NCI-H1930 (cell line): ENCODE data around the gene SULF2.

Experiments
- DNase-seq, 2 experiments: peaks; one replicate each; lab custom pipeline; 2025; lab: John Stamatoyannopoulos, UW

Gene SULF2

DNA sequence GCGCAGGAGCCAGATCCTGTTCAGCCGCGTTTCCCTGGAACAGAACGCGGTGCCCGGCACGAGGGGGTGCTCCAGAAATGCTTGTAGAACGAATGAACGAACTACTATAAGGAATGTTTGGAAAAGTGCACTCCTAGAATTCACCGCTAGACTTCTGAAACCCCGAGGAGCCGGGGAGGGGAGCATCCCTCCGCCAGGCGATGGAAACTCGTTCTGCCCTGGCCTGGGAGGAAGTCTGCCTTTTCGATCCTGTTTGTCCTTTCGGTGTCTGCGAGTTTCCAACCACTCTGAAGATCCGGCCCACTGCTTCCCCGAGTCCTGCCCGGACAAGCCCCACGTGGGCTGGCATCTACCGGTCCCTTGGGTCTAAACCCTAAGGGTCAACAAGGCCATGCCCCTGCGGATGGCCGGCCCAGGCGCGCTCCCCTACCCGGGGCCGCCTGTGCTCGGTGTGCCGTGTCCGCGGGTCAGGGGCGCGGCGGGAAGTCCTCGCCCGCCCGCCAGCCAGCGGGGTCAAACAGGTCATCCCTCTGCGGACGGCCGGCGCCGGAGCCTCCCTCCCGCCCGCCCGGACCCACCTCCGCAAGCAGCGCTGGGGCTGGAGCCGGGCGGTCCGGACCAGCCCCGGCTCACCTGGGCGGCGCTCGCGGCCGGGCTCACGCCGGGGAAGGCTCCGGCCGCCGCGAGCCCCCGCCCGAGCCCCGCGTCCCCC lies 526 bp downstream of the SULF2 start:
- DNase-seq: no peak

DNA sequence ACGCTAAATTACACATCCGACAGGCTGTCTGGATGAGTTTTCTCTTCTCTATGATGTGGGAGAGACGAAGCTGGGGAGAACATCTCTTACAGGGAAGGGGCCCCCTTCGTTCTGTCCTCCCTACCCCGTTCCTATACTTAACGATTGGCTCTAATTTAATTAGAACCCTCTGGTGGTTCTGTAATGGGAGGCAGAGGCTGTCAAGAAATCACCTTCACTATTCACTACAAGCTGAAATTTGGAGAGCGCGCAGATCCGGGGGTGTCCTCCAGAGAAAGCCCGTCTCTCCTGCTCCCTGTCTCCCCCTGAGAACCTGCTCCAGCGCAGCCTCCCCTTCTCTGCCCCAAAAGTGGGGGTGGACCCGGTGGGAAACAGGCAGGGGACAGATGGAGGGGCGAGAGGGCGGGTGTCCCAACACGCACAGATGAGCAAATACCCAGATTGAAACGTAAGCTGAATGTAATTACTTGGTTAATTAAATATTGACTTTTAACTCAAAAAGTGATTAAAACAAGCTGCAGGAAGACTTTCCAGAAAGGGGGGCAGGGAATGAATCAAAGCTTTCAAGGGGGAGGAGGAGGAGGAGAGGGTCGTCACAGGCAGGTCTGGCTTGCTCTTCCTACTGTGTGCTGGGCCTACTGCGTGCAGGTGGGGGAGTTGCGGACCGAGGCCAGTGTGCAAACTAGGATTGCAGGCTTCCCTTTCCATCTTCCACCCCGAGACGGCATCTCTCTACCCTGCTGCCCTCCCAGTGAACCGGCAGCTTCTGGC lies 1.3 kb downstream of the SULF2 start:
- DNase-seq: no peak

DNA sequence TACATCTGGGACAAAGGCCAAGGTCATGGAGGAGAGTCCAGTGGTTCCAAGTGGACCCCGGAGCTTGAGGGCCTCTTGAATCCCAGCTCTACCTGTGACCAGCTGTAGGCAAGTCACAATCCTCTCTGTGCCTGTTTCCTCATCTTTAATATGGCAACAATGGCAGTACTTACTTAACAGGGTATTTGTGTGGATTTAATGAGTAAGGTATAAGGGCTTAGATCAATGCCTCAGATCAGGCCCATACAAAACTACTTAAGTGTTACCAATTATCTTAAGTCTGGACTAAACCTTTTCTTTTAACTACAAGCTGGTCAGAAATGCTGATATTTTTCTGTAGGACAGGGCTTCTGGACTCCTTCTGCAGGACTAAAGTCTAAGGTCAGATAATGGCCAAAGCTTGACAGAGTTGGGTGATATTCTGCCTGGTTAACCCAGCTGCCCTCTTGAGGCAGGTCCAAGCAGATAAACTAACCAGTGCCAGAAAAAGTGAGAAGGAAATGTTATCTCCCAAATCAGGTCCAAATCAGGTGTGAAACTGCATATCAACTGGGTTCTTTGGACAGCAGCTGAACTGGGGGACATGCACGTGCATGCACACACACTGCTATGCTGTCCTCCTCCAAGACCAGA lies 2.2 kb downstream of the SULF2 start:
- no peak for DNase-seq

DNA sequence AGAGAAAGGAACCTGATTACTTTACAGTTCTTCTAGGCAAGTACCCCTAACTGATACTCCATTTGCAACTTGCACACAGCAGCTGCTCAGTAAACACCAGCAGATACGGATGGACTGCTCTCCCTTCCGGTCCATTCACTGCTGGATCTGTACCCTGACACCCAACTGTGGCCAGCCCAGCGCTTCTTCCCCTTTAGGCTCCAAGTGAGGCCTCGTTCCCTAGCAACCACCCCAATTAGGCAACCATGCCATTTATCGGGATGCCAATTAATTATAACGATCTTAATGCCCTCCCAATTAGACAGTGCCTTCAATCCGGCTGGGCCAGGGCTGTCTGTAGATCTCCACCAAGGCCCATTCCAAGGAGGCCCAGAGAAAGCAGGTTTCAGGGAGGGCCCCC lies 3.2 kb downstream of the SULF2 start:
- DNase-seq: no peak

DNA sequence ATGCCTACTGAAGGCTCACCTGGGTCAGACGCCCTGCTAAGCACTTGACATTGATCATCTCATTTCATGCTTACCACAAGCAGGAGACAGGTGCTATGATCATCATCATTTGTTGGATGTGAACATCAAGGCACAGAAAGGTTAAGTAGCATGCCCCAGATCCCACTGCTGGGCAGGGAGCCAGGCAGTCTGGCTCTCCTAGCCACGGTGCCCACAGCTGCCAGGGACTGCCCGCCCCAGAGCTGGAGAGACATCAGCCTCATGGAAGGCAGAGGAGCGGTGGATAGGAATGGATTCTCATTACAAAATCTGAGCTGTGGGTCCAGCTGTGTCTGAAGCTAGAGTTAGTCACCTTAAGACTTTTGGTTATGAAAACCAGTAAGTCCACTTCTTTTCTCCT lies 3.6 kb downstream of the SULF2 start:
- no peak for DNase-seq

DNA sequence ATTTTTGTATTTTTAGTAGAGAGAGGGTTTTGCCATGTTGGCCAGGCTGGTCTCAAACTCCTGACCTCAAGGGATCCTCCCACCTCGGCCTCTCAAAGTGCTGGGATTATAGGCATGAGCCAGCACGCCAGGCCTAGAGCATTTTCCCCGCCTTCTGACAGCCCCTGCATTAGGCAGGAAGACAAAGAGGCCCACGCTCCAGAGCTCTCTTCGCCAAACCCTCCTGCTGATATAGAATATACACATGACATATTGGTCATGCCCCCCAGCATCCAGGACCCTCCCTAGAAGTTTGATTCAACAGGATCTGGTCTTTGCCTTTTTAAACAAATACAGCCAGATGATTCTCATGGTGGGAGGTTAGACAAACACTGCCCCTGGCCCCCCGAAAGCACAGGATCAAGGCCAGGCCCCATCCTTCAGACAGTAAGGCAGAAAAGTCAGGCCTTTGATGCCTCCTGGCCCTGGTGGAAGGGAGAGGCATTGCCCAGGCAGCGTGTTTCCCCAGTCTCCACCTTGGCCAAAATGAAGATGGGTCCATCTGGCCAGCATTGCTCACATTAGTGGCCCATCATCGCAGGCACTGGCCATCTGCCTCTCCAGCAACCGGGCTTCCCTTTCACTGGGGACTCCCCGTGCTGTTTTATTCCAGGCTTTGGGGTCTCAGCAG lies 4.4 kb downstream of the SULF2 start:
- no peak for DNase-seq

DNA sequence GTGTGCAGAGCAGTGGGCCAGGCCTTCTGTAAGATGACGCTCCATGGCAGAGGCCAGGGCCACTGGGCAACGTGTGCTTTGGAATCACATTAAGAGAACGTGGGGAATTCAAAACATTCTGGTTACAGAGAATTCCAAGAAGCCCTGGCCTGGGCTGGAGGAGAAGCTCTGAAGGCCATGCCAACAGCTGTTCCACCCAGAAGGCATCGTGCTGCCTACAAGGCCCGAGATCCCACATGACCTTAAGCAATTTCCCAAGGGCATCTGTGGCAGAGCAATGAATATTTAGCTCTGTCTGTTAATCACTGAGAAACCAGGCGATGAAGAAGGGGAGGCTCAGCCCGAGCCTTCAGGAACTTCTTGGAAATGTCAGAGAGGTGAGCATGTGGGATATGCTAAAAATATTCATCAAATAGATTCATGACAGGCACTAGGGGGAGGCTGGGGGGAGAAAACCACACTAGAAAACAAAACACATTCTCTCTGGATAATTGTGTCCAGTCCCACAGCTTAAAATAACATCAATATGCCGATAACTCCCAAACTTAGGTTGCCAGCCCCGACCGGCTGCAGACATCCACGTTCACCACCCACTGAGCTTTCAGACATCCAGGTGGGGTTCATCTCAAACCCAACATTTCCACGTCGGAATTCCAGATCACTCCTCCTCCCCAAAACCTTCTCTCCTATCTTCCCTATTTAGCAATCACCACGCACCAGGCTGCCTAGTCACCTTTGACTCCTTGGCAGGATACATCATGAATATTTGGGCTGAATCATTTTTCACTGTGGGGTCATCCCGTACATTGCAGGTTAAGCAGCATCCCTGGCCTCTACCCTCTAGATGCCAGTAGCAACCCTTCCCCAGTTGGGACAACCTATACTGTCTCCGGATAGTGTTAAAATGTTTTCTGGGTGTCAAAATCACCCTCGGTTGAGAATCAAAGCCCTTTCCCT lies 6.6 kb downstream of the SULF2 start:
- DNase-seq: no peak

DNA sequence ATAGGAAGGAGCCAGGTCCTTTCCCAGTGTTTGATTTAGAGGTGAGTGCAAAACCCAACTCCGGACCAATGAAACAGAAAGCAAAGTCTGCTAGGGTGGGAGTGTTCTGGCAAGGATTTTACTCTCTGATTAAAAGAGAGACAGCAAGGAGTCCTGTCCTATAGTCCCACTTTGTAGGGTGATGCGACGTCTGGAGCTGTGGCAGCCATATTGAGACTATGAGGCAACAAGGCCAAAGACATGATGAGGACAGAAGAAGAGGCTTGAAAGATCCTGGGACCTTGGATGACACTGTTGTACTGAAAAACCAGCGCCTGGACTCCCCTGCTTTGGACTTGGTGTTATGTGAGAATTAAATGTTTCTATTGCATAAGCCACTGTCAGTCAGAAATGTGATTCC lies 8.1 kb downstream of the SULF2 start:
- DNase-seq: no peak

DNA sequence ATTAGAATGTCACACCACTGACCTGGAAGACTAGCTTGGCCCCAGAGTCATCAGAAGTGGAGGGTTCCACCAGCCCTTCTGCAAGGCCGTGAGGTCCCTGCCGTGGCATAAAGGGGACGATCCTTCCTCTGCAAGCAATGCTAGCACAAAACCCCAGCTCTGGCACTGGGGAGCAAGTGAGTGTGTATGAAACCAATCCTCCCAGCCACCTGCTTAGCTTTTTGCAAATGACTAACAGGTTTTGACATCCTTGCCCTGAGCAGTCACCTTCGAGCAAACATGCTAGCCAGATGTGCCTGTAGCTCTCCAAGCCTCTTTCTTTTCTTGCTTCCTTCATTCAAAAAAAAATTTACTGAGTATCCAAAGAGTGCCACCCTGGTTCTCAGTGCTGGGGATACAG lies 8.6 kb downstream of the SULF2 start:
- DNase-seq: no peak

DNA sequence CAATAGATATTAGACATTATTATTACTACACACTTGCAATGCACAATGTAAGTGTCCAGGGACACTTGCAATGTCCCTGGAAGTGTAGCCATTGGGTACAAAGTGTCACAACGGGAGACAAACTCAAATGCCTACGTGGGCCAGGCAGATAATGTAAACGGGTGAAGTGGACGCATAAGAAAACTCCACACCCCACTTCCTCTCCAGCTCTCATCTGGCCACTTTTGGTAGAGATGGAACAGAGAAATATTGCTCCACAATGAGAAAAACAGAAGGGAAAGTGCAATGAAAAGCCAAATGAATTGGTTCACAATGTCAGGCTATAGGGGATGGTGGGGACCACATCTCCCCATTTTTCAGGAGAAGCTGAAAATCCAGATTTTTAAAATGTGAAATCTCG lies 9.4 kb downstream of the SULF2 start:
- no peak for DNase-seq

DNA sequence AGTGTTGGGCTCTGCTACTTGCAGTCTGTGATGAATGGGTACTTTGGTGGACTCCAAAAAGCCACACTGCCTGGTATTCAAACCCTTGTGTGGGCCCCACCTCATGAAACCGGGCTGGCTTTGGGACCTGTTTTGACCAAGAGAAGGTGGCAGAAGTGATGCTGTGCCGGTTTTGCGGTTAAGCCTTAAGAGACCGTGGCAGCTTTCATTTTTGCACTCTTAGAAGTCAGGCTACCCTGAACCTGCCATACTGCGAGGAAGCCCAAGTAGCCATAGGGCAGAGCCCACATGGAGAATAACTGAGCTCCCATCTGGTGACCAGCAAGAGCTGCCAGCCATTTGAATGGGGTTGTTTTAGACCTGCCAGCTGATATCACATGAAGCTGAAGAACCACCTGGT lies 10.2 kb downstream of the SULF2 start:
- no peak for DNase-seq

DNA sequence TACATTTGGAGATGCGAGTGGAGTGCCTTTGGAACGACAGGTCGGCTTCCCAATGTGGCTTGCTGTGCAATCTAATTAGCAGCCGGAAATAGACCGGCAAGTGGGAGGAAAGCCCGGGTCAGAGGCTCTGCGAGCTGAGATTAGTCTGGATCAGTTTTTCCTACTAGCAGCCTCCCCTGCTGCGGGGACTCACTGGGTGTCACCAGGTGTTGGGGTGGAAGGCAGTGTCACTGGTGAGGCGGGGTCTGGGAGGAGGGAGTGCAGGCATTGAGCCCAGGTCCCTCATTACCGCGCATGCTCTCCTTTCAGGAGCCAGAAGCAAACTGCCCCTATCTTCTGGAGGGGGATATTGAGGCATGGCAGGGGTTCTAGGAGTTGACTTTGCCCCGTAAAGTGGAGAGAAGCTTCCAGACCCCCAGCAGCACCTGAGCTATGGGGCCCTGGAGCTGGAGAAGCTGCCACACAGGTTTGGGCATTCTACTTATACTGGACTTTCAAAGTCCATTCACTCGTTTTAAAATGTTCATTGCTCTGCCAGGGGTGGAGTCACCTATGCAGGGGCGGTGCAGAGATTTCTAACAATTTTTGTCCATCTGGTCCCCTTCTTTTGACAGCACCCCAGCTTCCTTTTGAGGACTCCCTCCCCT lies 11.0 kb downstream of the SULF2 start:
- DNase-seq: no peak

DNA sequence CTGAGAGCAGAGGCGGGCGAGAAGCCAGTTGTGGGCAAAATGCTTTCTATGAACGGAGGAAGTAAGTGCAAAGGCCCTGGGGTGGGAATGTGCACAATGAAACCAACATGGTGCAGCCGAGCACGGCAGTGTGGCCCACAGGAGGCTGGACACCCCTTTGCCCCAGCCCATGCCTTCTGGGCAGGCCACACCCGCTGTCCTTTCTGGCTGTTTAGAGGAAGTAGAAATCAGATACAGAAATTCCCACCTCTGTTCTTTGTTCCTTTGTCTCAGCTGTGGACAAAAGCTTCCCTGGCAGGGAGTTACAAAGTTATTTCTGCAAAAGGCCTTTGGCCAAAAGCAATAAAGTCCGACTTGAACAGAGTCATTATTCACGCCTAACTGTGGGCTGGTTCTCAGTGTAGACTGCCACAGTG lies 11.9 kb downstream of the SULF2 start:
- no peak for DNase-seq

DNA sequence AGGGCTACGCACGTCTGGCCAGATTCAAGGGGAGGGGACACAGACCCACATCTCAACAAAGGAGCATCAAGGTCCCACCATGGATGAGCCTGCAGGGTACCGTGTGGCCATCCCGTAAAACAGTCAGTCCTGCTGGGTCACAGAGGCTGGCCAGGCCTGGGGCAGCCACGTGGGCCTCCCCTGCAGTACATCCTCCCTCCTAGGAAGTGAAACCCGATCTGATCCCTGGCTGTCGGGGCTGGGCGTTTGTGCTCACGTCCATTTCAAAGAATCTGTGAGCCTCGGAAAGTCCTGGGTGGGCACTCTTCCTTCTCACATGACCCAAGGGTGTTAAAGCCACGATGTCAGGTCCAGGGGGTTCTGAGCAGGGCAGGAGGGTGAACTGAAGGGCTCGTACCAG lies 14.3 kb downstream of the SULF2 start:
- DNase-seq: no peak

DNA sequence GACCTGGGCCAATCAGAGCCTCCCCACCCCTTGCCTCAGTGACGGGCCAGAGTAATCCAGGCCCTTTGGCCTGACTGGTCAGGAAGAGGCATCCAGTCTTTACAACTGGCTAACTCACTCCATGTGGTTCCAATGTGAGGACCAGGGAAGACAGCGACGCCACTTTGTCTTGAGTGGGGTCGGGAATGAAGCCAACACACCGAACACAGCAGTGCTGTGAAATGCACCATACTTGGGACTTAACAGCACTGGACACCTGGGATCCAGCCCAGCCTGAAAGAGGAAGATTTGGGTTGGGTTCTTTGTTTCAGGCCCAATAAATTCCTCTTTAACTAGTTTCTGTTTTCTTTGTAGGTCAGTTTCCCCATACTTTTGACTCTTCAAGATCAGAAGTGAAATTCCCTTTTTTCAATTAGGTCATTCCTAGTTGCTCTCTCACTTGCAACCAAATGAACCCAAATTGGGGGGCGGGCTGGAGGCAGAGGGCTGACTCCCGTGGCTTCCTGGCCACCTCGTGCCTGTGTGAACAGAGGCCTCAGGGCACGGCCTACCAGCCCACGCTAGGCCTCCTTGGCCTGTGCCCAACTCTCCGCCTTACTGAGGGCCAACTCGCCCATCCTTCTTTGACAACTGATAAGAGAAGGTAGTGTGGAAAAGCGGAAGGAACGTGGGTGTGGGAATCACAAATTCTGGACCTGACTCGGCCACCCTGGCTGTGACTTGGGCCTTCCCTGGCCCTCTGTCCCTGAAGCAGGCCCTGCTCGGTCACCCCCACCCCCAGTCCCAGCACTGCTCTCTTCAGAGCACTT lies 17.1 kb downstream of the SULF2 start:
- DNase-seq: no peak

DNA sequence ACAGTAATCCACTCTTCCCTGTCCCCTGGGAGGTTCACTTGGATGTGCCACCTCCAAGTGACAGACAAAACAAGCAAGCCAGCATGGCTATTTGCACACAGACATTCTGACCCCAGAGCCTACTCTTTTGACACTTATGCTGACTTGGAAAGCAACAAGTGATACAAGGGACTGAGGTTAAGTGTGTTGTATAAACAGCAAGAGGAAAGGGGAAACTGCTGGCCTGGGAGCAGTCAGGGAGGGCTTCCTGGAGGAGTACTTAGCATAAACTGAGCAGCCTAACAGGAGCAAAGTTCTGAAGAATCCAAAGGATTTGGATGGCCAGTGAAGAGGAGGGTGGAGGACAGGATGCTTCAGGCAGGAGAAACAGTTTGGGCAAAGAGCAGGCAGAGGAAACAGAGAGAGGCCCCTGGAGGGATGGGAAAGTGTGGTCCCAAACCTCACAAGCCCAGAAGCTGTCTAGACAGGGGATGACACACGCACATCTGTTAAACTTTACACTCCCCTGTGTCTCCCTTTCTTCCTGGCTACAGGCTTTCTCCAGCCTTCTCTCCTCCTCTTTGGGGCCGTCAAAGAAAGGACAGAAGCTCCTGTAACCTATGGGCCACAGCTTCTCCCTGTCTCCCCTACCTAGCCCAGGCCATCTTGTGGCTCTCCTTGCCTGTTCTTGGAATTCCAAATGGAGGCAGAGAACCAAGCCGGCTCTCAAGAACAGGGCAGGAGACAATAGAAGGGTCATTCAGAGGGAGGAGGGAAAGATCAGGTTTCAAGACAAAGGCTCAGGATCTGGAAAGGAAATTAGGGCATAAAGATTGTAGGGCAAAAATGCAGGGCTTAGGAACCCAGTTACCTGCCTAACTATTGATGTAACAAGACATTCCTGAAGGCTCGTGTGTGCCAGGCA lies 19.3 kb downstream of the SULF2 start:
- no peak for DNase-seq

DNA sequence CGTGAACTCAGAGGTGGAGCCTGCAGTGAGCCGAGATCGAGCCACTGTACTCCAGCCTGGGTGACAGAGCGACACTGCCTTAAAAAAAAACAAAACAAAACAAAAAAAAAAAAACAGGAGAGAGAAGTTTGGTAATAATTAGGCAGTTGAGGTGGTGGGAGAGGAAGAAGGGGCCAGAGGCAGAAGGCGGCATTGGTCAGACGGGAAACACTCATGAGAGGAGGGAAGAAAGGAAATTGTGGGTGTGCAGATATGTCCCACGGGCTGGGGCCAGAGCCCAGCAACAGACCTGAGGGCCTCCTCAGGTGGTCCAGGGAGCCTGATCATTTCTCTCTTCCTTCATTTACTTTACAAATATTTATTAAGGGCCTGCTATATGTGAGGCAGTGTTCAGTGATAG lies 20.0 kb downstream of the SULF2 start:
- DNase-seq: no peak

DNA sequence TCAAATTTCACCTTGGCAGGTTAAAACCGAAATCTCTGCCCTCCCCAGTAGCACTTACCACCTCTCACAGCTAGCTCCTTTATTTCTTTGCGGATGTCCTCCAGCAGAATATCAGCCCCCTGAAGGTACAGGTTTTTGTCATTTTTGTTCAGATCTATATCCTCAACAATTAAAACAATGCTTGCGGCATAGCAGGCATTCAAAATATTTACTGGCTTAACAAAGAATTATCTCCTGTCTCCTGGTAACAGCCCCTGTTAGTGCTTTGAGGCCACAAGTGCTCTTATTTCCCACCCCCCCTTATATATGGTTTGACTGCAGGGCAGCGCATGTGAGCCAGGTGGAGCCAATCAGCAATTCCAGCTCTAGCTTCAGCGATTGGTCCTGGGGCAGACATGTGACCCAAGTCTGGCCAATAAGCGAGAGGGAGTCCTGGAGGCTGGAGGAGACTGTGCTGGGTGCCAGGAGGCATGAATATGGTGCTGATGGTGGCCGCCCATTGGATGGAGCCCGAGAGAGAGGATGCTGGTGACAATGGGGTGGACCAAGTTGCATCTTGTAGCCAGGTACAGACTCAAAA lies 21.0 kb downstream of the SULF2 start:
- no peak for DNase-seq
